Activated CD4-positive, alpha-beta T cell treated with anti-CD3 and anti-CD28 coated beads, Interleukin-2, amount 50 U/mL, for 48 hours (primary cell): ENCODE data around the gene BTBD9.
A peak's percentile ranks its signal among the peaks of the same experiment; 100 is the strongest.
"Not testable (repeated sequence)": the region's sequence is repeated elsewhere in the genome, so short reads cannot be mapped to it uniquely, and the experiment has no call there.

Experiments used
- DNase-seq, 2 experiments: peaks; one replicate each; pipeline ENCODE4 v3.0.0-alpha.2; 2020

Gene BTBD9

DNA sequence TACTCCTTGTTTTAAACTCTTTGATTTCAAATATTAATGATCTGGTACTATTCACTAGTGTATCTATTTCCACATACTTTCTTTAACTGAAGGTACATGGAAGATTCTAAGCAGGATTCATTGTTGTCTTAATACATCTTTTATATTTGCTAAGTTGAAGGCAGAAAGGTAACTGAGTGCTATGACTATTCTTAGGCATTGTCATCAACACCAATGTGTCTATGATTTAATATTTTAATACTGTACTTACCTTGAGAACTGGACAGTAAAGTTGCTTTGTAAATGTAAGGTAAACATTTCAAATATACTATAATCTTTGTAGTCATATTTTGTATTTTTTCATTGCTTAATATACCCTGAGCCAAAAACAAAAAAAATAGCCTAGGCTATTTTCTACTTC lies 8.9 kb upstream of the BTBD9 start:
- DNase-seq = no peak

DNA sequence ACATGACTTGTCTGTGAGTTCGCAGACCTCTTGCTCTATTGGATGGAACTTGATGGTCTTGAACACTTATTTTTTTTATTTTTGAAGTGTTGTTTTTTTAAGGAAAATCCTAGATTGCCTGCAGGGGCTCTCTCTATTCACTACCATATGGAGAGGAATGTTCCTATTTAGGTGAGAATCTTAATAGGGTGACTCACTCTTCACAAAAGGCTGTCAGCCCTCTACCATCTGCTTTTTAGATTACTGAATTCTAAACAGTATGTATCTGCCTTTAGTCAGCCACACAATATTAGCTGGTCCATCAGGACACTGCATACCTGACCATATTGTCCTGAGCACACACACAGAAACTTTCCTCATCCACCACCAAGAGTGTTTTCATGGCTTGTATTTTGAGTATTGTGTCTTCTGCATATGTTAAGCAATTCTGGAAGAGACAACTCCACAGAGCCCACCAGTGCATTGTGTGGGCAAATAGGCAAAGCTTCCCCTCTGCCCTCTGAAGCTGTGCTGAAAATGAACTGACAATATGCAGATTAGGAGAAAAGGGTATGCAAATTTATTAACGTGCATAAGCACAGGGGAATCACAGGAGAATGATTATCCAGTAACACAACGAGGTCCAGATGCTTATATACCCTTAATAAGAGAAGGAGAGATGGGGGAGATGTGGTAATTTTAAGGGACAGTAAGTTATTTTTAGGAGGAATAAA lies 6.6 kb upstream of the BTBD9 start:
- DNase-seq = no peak

DNA sequence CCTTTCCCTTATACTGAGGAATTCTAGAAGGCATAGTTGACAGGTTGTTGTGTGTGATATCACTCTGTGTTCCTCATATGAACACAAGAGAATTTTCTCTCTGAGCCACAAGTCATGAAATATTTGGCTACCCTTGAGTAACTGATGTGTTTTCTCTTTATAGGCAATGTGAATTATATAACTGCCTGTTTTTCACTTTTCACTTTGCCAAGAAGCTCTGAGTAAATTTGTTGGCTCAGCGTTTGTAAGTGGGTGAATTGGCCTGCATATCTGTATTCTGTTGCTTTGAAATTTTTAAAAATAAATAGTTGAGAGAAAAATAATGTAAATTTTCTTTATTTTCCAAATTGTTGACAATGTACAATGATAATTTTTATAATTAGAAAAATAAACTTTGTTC lies 5.2 kb upstream of the BTBD9 start:
- DNase-seq = no peak

DNA sequence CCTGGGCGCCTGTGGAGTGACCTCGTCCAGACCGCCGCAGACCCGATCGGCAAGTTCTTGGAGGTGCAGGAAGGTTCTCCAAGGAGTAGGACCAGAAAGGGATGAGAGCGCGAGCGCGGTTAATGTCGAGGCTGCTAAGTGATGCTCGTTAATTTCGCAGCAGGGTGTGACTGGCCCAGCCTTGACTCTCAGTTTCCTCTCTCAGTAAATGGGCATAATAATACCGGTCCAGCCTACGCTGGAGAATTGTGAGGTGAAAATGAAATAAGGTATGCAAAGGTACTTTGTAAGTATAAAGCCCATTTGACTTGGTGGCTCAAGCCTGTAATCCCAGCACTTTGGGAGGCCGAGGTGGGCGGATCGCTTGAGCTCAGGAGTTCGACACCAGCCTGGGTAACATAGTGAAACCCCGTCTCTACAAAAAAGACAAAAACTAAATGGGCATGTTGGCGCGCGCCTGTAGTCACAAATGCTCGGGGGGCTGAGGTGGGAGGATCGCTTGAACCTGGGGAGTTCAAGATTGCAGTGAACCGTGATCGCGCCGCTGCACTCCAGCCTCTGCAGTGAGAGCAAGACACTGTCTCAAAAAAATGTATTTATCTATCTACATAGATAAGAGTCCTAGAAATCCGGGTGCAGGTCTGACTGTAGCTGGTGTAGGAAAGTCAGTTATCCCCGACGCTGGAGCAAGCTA lies 634 bp upstream of the BTBD9 start:
- DNase-seq = peak in 1 of 2 experiments; percentile 5

DNA sequence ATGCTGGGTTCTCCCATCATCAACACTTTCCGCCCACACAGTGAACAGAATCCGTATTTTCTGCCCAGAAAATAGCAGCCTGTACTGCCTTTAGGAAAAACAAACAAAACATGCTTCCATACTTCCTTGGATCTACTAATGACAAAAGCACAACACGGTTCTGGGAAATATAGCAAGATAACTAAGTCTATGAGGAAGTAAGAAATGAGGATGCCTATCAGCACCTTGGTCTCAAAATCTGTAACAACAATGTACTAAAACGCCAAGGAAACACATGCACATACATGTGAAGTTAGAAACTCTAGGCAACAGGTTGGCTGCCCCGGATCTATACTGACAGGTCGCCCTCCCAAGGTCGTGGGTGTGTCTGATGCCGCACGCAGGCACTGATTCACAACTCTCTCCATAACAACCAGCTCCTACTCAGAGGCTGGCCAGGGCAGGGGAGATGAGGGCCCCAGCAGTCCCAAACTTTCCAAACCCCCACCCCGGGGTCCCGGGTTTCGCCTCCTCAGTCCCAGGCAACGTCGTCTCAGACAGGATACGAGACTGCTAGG lies 710 bp downstream of the BTBD9 start:
- DNase-seq = peak; percentile 65 to 70

DNA sequence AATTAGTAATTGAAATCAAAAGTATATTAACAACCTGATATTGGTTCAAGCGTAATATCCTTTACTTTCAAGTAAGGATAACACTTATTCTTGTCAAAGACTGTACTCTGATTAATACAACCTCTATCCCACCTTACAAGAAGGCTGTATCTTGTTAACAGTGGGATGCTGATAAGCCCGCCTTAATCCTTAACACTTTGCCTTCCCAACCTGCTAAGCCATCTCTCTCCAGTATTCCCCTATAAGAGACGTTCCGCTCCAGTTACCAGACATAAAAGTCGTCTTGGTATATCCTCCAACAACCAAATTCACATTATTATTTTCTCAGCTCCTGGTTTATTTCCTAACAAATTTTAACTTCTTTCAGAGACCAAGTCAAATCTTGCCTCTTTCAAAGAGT lies 2.0 kb downstream of the BTBD9 start:
- no peak for DNase-seq

DNA sequence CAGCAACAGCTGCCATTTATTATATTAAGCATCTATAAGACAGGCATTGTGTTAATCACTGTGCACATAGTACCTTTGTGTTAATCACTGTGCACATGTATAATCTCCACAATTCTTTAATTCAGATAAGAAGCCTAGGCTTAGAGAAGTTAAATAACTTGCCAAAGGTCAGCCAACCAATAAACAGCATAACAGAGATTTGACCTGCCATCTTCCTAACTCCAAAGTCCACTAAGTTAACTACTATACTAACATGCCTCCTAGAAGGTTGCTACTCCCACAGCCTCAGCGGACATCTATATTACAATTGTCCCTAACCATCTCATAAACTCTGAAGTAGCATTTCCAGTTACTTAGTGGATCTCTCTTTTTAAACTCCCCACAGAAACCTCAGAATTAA lies 3.7 kb downstream of the BTBD9 start:
- DNase-seq = no peak

DNA sequence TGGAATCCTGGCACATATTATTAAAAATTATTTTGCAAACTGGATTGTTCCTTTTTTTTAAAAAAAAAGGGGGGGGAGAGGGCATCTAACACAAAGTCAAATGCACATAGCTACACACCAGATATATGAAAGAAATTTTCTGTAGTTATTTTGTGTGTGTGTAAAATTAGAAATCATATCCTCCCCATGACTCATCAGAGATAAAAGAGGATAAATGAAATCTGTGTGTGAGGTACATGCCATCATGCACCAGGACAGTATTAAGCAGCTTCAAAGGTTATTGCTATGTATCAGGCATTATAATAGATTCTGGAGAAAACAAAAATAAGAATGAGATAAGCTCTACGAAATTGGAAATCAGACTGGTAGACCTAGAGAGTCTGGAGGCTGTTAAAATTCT lies 5.2 kb downstream of the BTBD9 start:
- no peak for DNase-seq

DNA sequence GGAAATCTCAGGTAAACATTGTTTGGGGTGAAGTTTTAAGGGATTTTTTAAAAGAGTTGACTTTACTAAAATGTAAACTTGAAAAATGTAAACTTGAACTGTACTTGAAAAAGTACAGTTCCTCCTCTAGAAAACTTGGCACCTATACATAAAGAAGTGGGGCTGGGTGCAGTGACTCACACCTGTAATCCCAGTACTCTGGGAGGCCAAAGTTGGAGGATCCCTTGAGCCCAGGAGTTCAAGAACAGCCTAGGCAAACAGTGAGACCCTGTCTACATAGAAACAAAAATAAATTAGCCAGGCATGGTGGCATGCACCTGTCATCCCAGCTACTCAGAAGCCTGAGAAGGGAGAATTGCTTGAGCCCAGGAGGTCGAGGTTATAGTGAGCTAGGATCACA lies 7.2 kb downstream of the BTBD9 start:
- DNase-seq = no peak

DNA sequence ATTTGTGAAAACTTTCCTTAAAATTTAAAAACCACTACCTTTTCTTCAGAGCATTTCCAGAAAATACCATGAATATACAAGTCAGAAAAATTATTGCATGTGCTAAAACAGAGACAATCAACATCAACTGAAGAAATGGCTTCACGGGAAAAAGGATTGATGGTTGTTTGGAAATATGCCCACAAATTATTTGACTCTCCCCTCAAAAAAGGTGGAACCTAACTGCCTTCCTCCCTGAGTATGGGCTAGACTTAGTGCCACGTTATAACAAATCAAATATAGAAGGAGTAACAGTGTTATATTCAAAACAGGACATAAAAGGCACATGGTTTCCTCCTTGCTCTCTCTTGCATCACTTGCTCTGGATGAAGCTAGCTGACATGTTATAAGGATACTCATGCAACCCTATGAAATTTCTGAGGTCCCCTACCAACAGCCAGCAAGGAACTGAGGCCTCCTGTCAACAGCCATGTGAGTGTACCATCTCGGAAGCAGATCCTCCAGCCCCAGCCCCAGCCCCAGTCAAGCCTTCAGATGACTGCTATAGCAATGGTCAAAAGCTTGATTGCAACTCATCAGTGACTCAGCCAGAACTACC lies 8.4 kb downstream of the BTBD9 start:
- DNase-seq = no peak

DNA sequence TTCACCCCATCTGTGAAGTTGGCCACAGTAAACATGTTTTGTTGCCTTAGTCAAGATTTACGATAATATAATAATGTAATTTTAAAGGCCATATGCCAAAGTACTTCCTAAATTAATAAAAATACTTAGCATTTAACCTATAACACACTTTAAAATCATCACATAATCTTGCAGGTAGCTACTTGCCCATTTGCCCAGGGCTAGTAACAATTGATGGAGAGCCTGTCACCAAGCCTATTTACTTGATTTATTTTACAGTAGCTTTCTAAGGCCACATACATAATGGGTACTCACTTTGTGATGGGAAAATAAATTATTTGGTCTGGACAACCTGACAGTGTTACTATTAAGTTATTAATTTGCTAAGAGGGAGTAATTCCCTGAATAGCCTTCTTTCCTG lies 14.5 kb downstream of the BTBD9 start:
- DNase-seq = no peak

DNA sequence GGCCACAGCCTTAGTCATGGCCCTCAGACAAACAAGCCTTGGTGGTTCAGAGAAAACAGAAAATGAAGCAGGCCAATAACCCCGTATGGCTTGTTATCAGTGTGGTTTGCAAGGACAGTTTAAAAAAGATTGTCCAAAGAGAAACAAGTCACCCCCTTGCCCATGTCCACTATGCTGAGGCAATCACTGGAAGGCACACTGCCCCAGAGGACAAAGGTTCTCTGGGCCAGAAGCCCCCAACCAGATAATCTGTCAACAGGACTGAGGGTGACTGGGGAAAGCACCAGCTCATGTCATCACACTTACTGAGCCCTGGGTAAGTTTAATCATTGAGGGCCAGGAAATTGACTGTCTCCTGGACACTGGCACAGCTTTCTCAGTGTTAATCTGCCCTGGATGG lies 20.4 kb downstream of the BTBD9 start:
- DNase-seq = not testable (repeated sequence)

DNA sequence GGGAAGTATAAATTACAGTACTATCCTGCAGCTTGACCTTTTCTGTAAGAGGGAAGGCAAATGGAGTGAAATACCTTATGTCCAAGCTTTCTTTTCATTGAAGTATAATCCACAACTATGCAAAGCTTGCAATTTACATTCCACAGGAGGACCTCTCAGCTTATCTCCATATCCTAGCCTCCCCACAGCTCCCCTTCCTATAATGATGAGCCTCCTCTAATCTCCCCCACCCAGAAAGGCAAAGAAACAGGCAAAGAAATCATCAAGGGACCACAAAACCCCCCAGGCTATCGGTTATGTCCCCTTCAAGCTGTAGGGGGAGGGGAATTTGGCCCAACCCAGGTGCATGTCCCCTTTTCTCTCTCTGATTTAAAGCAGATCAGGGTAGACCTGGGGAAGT lies 21.4 kb downstream of the BTBD9 start:
- DNase-seq = not testable (repeated sequence)

DNA sequence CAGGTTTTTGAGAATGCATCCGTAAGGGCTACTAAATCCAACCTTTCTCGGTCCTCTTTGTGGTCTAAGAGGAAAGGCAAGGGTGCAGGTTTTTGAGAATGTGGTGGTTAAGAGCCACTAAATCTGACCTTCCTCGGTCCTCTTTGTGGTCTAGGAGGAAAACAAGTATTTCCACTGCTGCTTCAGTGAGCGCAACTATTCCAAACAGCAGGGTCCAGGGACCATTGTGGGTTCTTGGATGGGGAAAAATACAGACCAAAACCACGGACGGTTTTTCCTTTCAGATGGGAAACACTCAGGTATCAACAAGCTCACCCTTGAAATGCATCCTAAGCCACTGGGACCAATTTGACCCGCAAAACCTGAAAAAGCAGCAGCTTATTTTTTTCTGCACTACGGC lies 21.9 kb downstream of the BTBD9 start:
- no peak for DNase-seq

DNA sequence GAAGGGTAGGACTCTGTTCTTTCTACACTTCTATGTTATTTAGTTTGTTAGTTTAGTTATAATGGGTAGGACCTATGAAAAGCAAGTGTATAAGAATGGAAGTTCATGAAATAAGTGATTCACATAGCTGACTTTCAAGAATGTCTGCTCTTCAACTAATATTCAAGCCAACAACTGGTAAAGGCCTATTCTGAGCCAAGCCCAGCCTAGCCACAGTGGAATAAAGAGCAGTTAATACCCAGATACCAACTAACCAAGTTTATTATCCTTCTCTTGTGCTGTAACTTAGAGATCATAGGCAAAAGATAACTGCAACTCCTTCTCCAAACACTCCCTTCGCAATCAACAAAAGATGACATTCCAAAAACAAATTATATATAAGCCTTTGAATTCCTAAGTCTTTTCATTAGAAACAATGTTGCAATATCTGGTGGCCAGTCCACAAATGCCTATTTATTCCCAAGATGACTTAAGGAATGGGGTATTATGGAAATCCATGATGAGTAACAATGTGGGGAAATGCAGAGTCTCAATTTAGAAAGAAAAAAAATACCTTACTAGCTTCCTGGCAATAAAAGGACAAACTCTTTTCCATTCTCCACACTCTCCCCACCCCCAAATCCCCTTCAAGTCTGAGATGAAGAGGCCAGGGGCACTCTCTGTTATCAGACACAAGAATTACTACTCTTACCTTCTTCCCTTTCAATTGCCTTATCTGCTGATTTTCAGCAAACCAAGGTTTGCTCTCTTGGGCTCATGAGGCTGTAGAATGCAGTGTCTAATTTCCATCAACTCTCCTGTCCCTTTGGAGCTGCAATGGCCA lies 27.4 kb downstream of the BTBD9 start:
- DNase-seq = no peak

DNA sequence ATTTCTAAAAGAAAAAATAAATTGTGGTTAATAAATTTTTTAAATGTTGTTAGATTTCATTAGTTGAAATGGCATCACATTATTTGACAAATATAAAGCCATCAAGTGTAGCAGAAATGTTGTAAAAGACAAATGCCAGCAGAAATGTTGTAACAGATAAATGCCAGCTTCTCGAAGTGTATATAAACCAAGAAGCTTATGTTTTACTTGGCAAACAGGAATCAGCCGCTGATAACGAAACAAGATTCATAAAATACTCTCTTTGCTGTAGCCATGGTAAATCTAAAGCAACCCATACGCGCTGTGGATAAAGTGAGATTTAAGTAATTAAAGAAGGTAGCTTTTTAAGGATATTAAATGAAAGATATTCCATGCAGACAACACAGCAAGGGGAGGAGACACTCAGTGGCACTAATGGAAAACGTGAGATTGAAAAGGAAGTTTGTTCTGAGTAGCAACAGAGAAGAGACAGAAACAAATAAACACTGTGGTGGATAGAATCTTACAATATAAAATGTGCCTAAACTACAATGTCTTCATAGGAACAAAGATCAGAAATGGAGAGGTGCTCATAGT lies 29.6 kb downstream of the BTBD9 start:
- no peak for DNase-seq

DNA sequence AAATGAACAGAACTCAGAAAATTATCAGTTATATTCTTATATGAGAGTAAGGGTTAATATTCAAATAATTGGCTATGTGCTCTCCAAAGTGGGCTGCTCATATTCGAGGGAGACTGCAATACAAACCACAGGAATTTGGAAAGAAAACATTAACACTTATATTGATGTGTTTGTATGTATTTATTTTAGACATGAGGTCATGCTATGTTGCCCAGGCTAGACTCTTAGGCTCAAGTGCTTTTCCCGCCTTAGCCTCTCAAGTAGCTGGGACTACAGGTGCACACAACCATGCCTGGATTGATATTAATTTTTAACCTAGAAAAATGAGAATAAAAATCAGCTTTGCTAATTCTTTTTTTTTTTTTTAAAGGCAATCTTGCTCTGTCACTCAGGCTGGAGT lies 35.0 kb downstream of the BTBD9 start:
- no peak for DNase-seq

DNA sequence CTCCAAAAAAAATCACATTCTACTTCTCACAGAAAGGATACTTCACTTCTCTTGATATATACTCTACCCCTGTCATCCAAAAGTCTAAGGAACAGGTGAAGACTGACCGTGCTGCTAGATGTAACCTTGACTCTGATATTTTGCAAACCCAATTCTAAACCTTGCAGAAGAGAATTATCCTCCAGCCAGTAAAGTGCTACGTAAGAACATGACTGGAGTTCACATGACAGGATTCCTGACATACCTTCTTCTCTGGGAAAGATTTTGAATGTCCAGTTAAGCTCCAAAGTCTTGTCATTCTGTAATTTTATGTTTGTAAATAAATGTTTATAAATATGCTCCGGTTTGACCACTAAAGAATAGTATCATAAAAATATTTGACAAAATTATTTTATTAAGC lies 35.8 kb downstream of the BTBD9 start:
- no peak for DNase-seq

DNA sequence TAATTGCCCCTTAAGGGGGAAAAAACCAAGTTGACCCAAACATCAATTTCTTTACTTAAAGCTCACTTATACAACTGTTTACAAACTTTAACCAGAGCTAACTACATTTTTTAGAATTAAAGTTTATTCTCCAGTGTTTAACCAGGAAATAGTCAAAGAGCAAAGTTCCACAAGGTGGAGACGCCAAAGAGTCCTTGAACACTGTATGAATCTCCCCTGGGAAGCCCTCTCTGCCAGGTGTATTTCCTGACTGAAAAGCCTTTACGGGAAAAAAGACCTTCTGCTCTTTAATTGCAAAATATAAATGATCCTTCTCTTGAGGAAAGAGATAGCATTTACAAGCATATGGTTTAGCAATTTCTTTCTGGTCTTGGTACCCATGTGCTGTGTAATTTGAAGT lies 36.2 kb downstream of the BTBD9 start:
- no peak for DNase-seq

DNA sequence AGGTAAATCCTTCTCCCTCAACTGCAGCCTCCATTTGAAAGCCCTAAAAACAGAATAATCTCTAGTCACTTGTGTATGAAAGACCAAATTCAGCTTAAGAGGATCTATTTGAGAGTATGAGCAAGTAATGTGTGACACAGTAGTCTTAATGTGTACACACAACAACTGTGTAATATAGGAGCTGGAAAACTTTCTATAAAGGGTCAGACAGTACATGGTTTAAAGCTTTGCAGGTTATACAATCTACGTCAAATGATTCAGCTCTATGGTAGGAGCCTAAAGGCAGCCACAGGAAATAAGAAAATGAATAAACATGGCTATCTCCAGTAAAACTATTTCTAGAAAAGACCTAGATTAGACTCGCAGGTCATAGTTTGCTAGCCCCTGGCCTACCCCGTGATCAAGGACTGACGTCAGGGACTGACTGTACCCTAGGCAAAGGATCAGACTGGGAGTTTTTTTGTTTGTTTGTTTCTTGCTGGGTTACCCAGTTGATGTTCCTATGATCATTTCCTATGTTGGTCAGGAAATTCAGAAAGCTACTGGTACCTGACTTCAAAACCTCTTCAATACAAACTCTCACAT lies 39.7 kb downstream of the BTBD9 start:
- no peak for DNase-seq

DNA sequence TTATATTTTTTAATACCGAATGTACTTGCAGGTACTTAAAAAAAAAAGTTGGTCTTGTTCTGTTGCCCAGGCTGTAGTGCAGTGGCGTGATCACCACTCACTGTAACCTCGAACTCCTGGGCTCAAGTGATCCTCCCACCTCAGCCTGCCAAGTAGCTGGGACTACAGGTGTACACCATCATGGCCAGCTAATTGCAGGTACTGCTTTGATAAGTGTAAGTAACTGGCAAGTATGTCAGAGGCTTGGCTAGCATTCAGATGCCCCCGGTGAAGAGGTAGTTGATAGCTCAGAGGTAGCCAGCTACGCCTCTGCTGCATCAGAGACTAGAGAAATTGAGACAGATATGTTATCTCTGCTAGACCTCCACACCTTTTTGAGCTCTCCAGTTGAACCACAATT lies 40.5 kb downstream of the BTBD9 start:
- DNase-seq = no peak

DNA sequence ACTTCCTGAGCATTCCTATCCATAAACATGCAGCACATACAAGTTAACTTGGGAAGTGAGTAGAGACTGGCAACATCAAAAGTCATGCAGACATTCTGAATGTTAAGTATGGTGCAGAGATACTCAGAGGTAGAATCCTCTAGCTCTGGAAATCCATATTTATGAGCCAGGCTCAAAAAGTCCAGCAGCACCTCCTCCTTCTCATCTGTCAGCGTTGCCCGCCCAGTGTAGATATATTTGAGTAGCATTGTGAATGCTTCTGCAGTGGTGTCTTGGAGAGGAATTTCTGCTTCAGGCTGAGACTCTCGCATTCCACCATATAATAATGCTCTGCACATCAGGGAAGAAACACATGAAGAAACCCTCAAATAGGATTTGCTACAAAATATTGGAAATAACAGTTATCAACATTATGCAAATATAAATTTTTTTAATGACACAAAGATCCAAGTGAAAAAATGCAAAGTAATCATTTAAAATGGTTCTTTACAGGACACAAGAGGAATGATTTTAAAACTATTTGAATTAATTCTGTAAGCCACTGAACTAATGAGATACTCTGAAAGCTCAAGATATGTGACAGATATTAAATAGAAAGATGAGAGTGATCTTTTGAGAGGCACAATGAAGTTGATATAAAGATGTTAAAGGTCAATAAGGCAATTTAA lies 45.6 kb downstream of the BTBD9 start:
- no peak for DNase-seq
